Measurements from ENCODE around the gene THADA.

The THADA gene

DNA sequence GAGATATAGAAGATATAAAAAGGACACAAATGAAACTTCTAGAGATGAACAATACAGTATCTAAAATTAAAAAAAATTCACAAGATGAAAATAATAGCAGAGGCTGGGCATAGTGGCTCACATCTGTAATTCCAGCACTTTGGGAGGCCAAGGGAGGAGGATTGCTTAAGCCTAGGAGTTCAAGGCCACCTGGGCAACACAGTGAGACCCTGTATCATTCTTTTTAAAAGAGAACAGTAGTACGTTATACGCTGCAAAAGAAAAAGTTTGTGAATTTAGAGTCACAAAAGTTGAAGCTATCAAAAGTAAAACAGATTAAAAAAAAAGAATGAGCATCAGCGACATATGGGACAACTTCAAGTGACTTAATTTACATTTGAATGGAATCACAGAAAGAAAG lies 287.9 kb downstream of the THADA start:
- Histone ChIP-seq H3K4me1 (ENCODE audit: control insufficient read depth, insufficient read depth, low read length) (peaks cover 21% of the 10 kb centered on the region), H3K27ac (ENCODE audit: extremely low read depth, low read depth, low read length) (no peak overlapping the region), H3K4me3 (ENCODE audit: low read depth, low read length) (no peak overlapping the region), H3K9me3 (ENCODE audit: control insufficient read depth, insufficient read depth, low read depth, low read length) (no peaks in the 10 kb centered on the region), H3K36me3 (ENCODE audit: control insufficient read depth in 2 of 2, insufficient read depth in 1 of 2, low read length in 2 of 2) (no peaks in the 10 kb centered on the region)
- TF ChIP-seq ZFP3 (tag by site-specific recombination; IDR thresholded peaks at IDR 0.05; ENCODE audit: low read depth) (no peak), ZNF184 (tag by site-specific recombination; IDR thresholded peaks at IDR 0.05) (no peak), KLF7 (tag by site-specific recombination; IDR thresholded peaks at IDR 0.05; ENCODE audit: borderline replicate concordance) (no peak)
- TF ChIP-seq, protein P1, sequence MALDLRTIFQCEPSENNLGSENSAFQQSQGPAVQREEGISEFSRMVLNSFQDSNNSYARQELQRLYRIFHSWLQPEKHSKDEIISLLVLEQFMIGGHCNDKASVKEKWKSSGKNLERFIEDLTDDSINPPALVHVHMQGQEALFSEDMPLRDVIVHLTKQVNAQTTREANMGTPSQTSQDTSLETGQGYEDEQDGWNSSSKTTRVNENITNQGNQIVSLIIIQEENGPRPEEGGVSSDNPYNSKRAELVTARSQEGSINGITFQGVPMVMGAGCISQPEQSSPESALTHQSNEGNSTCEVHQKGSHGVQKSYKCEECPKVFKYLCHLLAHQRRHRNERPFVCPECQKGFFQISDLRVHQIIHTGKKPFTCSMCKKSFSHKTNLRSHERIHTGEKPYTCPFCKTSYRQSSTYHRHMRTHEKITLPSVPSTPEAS (tag by site-specific recombination; IDR thresholded peaks at IDR 0.05) = no peak
- ChIA-PET POLR2A (no interaction called here), CTCF (interaction anchor here (0.7 to 1.2 kb wide), 3 partner anchors 11 to 181 kb away, joined by 3 to 4 read pairs (median 3); no protein-coding TSS in a partner anchor)

DNA sequence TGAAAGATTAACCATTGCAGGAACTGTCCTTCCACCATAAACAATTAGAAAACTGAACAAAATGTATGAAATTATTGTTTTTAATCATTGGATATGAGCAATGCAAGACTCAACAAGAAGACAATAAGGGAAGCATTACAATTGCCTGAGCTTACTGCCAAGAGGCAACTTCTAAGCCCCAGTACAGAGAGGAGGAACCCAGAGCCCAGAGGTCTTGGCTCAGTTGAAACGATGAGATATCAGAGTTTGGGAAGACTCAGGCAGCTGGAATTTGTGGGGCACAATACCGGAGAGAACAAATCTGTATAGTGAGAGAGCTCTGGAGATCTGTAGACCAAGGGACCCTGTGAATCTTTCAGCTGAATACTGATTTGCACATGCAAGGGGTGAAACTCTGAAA lies 288.8 kb downstream of the THADA start:
- ChIA-PET CTCF (interaction anchor here (0.9 to 1.2 kb wide), 2 partner anchors 12 to 180 kb away, joined by 3 to 4 read pairs; no protein-coding TSS in a partner anchor), POLR2A (no interaction called here)
- no peak for TF ChIP-seq ZNF529 (tag by site-specific recombination; IDR thresholded peaks at IDR 0.05; ENCODE audit: insufficient replicate concordance)
- TF ChIP-seq, protein P2, sequence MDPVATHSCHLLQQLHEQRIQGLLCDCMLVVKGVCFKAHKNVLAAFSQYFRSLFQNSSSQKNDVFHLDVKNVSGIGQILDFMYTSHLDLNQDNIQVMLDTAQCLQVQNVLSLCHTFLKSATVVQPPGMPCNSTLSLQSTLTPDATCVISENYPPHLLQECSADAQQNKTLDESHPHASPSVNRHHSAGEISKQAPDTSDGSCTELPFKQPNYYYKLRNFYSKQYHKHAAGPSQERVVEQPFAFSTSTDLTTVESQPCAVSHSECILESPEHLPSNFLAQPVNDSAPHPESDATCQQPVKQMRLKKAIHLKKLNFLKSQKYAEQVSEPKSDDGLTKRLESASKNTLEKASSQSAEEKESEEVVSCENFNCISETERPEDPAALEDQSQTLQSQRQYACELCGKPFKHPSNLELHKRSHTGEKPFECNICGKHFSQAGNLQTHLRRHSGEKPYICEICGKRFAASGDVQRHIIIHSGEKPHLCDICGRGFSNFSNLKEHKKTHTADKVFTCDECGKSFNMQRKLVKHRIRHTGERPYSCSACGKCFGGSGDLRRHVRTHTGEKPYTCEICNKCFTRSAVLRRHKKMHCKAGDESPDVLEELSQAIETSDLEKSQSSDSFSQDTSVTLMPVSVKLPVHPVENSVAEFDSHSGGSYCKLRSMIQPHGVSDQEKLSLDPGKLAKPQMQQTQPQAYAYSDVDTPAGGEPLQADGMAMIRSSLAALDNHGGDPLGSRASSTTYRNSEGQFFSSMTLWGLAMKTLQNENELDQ (tag by site-specific recombination; IDR thresholded peaks at IDR 0.05; ENCODE audit: low read depth) = no peak
- TF ChIP-seq, protein P3, sequence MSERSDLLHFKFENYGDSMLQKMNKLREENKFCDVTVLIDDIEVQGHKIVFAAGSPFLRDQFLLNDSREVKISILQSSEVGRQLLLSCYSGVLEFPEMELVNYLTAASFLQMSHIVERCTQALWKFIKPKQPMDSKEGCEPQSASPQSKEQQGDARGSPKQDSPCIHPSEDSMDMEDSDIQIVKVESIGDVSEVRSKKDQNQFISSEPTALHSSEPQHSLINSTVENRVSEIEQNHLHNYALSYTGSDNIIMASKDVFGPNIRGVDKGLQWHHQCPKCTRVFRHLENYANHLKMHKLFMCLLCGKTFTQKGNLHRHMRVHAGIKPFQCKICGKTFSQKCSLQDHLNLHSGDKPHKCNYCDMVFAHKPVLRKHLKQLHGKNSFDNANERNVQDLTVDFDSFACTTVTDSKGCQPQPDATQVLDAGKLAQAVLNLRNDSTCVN (tag by site-specific recombination; optimal IDR thresholded peaks at IDR 0.05) = no peak
- TF ChIP-seq, protein P4, sequence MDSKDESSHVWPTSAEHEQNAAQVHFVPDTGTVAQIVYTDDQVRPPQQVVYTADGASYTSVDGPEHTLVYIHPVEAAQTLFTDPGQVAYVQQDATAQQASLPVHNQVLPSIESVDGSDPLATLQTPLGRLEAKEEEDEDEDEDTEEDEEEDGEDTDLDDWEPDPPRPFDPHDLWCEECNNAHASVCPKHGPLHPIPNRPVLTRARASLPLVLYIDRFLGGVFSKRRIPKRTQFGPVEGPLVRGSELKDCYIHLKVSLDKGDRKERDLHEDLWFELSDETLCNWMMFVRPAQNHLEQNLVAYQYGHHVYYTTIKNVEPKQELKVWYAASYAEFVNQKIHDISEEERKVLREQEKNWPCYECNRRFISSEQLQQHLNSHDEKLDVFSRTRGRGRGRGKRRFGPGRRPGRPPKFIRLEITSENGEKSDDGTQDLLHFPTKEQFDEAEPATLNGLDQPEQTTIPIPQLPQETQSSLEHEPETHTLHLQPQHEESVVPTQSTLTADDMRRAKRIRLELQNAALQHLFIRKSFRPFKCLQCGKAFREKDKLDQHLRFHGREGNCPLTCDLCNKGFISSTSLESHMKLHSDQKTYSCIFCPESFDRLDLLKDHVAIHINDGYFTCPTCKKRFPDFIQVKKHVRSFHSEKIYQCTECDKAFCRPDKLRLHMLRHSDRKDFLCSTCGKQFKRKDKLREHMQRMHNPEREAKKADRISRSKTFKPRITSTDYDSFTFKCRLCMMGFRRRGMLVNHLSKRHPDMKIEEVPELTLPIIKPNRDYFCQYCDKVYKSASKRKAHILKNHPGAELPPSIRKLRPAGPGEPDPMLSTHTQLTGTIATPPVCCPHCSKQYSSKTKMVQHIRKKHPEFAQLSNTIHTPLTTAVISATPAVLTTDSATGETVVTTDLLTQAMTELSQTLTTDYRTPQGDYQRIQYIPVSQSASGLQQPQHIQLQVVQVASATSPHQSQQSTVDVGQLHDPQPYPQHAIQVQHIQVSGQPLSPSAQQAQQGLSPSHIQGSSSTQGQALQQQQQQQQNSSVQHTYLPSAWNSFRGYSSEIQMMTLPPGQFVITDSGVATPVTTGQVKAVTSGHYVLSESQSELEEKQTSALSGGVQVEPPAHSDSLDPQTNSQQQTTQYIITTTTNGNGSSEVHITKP (tag by site-specific recombination; IDR thresholded peaks at IDR 0.05) = no peak
- no peak for TF ChIP-seq ZBTB17 (tag by site-specific recombination; IDR thresholded peaks at IDR 0.05)
- TF ChIP-seq ZNF10 (tag by site-specific recombination; IDR thresholded peaks at IDR 0.05) = no peak
- no peak for TF ChIP-seq ZBTB1 (tag by site-specific recombination; IDR thresholded peaks at IDR 0.05)
- no peak overlapping the region for H3K27ac ChIP-seq (ENCODE audit: extremely low read depth, low read depth, low read length)
- no peaks in the 10 kb centered on the region for H3K9me3 ChIP-seq (ENCODE audit: control insufficient read depth, insufficient read depth, low read depth, low read length)
- H3K4me1 ChIP-seq (ENCODE audit: control insufficient read depth, insufficient read depth, low read length) = peaks cover 14% of the 10 kb centered on the region
- no peaks in the 10 kb centered on the region for H3K36me3 ChIP-seq (ENCODE audit: control insufficient read depth in 2 of 2, insufficient read depth in 1 of 2, low read length in 2 of 2)
- H3K4me3 ChIP-seq (ENCODE audit: low read depth, low read length) = no peak overlapping the region

DNA sequence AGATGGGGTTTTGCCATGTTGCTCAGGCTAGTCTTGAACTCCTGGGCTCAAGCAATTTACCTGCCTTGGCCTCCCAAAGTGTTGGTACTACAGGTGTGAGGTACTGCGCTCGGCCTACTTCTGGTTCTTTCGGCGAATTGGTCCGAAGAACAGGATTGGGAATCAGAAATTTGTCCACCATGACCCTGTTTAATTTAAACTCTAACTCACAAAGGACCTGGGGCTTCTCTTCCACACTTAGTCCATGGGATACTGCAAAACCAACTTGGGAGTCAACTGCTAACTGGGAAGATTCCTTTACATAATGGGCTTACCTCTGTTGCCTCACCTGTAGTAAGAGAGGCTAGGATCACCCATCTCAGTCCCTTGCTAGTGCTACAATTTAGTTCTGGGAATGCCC lies 289.6 kb downstream of the THADA start:
- TF ChIP-seq ZNF701 (tag by site-specific recombination; IDR thresholded peaks at IDR 0.05) (no peak), ZNF121 (tag by site-specific recombination; IDR thresholded peaks at IDR 0.05) (no peak), ZNF214 (tag by site-specific recombination; IDR thresholded peaks at IDR 0.05; ENCODE audit: borderline replicate concordance) (no peak), ZNF514 (tag by site-specific recombination; IDR thresholded peaks at IDR 0.05) (no peak), KLF7 (tag by site-specific recombination; IDR thresholded peaks at IDR 0.05; ENCODE audit: borderline replicate concordance) (no peak), KLF1 (tag by site-specific recombination; IDR thresholded peaks at IDR 0.05) (no peak)
- TF ChIP-seq, protein P5, sequence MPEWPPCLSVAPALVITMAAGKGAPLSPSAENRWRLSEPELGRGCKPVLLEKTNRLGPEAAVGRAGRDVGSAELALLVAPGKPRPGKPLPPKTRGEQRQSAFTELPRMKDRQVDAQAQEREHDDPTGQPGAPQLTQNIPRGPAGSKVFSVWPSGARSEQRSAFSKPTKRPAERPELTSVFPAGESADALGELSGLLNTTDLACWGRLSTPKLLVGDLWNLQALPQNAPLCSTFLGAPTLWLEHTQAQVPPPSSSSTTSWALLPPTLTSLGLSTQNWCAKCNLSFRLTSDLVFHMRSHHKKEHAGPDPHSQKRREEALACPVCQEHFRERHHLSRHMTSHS (tag by site-specific recombination; IDR thresholded peaks at IDR 0.05) = no peak
- TF ChIP-seq, protein P6, sequence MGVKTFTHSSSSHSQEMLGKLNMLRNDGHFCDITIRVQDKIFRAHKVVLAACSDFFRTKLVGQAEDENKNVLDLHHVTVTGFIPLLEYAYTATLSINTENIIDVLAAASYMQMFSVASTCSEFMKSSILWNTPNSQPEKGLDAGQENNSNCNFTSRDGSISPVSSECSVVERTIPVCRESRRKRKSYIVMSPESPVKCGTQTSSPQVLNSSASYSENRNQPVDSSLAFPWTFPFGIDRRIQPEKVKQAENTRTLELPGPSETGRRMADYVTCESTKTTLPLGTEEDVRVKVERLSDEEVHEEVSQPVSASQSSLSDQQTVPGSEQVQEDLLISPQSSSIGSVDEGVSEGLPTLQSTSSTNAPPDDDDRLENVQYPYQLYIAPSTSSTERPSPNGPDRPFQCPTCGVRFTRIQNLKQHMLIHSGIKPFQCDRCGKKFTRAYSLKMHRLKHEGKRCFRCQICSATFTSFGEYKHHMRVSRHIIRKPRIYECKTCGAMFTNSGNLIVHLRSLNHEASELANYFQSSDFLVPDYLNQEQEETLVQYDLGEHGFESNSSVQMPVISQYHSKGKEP (tag by site-specific recombination; IDR thresholded peaks at IDR 0.05) = no peak
- TF ChIP-seq, protein P7, sequence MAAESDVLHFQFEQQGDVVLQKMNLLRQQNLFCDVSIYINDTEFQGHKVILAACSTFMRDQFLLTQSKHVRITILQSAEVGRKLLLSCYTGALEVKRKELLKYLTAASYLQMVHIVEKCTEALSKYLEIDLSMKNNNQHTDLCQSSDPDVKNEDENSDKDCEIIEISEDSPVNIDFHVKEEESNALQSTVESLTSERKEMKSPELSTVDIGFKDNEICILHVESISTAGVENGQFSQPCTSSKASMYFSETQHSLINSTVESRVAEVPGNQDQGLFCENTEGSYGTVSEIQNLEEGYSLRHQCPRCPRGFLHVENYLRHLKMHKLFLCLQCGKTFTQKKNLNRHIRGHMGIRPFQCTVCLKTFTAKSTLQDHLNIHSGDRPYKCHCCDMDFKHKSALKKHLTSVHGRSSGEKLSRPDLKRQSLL (tag by site-specific recombination; IDR thresholded peaks at IDR 0.05) = no peak
- H3K36me3 ChIP-seq (ENCODE audit: control insufficient read depth in 2 of 2, insufficient read depth in 1 of 2, low read length in 2 of 2) = no peaks in the 10 kb centered on the region
- no peaks in the 10 kb centered on the region for H3K9me3 ChIP-seq (ENCODE audit: control insufficient read depth, insufficient read depth, low read depth, low read length)
- peaks cover 14% of the 10 kb centered on the region for H3K4me1 ChIP-seq (ENCODE audit: control insufficient read depth, insufficient read depth, low read length)
- no peak overlapping the region for H3K27ac ChIP-seq (ENCODE audit: extremely low read depth, low read depth, low read length)
- POLR2A ChIA-PET = no interaction called here
- CTCF ChIA-PET = no interaction called here
- H3K4me3 ChIP-seq (ENCODE audit: low read depth, low read length) = no peak overlapping the region

Data from HEK293 (cell line).